ENCODE data around the gene ANO3.
"Not testable (repeated sequence)": the region's sequence is repeated elsewhere in the genome, so short reads cannot be mapped to it uniquely, and the experiment has no call there.

GRCh38 chr11:26643314-26643713, 311.4 kb downstream of the ANO3 start:
- TF ChIP-seq CTCF (IDR thresholded peaks at IDR 0.05; ENCODE audit: low read depth, low read length); POLR2A (IDR thresholded peaks at IDR 0.05; ENCODE audit: extremely low read depth, insufficient read length): not testable (repeated sequence)

All from NB4 (cell line).